ENCODE measurements around the gene IGSF11. TPM values are rescaled to one million over a fixed set of nuclear protein-coding genes. Genes with fewer than 3 reads are reported as not detected.

IGSF11 gene
- total RNA-seq, 1 donor from 2014 or later: not detected

DNA sequence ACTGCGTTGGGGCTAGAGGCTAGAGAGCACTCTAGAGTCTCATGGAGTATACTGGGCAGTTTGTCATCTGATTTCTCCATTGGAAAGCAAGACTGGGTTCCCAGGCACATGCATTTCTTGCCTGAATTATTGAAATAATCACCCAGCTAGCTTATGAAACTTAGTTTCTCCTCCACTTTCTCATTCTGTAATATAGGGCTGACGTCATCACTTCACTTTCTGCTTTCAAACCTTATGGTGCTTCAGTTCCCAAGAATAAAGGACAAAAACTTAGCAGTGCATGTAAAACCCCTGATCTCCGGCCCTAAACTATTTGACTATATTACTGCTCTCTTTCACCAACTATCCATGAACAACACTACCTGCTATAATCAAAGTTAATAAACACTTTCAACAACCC lies 147.9 kb downstream of the IGSF11 start:
- H3K36me3 Mint-ChIP-seq (ENCODE audit: unreplicated experiment): no peaks in the 10 kb centered on the region
- TF ChIP-seq, protein P1, sequence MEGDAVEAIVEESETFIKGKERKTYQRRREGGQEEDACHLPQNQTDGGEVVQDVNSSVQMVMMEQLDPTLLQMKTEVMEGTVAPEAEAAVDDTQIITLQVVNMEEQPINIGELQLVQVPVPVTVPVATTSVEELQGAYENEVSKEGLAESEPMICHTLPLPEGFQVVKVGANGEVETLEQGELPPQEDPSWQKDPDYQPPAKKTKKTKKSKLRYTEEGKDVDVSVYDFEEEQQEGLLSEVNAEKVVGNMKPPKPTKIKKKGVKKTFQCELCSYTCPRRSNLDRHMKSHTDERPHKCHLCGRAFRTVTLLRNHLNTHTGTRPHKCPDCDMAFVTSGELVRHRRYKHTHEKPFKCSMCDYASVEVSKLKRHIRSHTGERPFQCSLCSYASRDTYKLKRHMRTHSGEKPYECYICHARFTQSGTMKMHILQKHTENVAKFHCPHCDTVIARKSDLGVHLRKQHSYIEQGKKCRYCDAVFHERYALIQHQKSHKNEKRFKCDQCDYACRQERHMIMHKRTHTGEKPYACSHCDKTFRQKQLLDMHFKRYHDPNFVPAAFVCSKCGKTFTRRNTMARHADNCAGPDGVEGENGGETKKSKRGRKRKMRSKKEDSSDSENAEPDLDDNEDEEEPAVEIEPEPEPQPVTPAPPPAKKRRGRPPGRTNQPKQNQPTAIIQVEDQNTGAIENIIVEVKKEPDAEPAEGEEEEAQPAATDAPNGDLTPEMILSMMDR (IDR thresholded peaks at IDR 0.05): no peak
- no peaks in the 10 kb centered on the region for H3K9me3 Mint-ChIP-seq (ENCODE audit: unreplicated experiment)
- H3K4me3 Mint-ChIP-seq (ENCODE audit: unreplicated experiment): no peak overlapping the region
- H3K27ac Mint-ChIP-seq (ENCODE audit: unreplicated experiment): no peak overlapping the region
- DNase-seq (ENCODE audit: extremely low spot score, unreplicated experiment): no peak
- H3K27me3 Mint-ChIP-seq (ENCODE audit: unreplicated experiment): peaks cover 43% of the 10 kb centered on the region
- no peaks in the 10 kb centered on the region for H3K4me1 Mint-ChIP-seq (ENCODE audit: unreplicated experiment)

GRCh38 chr3:118884748-118885206 lies 149.9 kb downstream of the IGSF11 start:
- Mint-ChIP-seq H3K4me1 (ENCODE audit: unreplicated experiment) (no peaks in the 10 kb centered on the region), H3K36me3 (ENCODE audit: unreplicated experiment) (no peaks in the 10 kb centered on the region), H3K27ac (ENCODE audit: unreplicated experiment) (no peak overlapping the region), H3K4me3 (ENCODE audit: unreplicated experiment) (no peak overlapping the region), H3K27me3 (ENCODE audit: unreplicated experiment) (peaks cover 42% of the 10 kb centered on the region), H3K9me3 (ENCODE audit: unreplicated experiment) (no peaks in the 10 kb centered on the region)
- no peak for DNase-seq (ENCODE audit: extremely low spot score, unreplicated experiment)
- TF ChIP-seq, protein P1 (IDR thresholded peaks at IDR 0.05): peak; percentile 87

GRCh38 chr3:118882353-118882947 lies 152.2 kb downstream of the IGSF11 start:
- Mint-ChIP-seq H3K4me3 (ENCODE audit: unreplicated experiment) (no peak overlapping the region), H3K9me3 (ENCODE audit: unreplicated experiment) (no peaks in the 10 kb centered on the region), H3K27ac (ENCODE audit: unreplicated experiment) (no peak overlapping the region), H3K36me3 (ENCODE audit: unreplicated experiment) (no peaks in the 10 kb centered on the region), H3K27me3 (ENCODE audit: unreplicated experiment) (peaks cover 44% of the 10 kb centered on the region), H3K4me1 (ENCODE audit: unreplicated experiment) (no peaks in the 10 kb centered on the region)
- TF ChIP-seq, protein P1 (IDR thresholded peaks at IDR 0.05): peak; percentile 77
- no peak for DNase-seq (ENCODE audit: extremely low spot score, unreplicated experiment)

DNA sequence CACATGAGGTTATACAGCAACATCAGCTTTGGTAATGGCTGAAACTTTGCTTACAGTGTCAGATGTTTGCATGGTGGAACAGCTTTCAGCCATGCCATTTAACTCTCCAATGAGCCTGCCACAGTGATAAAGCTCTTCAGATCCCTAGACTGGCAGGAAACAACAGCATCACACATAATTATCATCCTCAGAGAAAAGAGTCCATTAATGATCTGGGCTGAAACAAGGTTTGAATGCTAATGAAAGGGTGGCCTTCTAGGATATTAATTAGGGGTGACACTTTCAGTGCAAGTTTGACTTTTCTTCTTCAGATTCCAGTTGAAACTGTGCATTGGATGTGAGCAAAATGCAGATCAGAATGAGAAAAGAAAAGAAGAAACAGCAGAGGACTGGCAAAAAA lies 166.6 kb downstream of the IGSF11 start:
- Mint-ChIP-seq H3K36me3 (ENCODE audit: unreplicated experiment) (no peaks in the 10 kb centered on the region), H3K27me3 (ENCODE audit: unreplicated experiment) (peaks cover 2% of the 10 kb centered on the region), H3K9me3 (ENCODE audit: unreplicated experiment) (no peaks in the 10 kb centered on the region), H3K4me3 (ENCODE audit: unreplicated experiment) (no peak overlapping the region), H3K27ac (ENCODE audit: unreplicated experiment) (no peak overlapping the region), H3K4me1 (ENCODE audit: unreplicated experiment) (no peaks in the 10 kb centered on the region)
- DNase-seq (ENCODE audit: extremely low spot score, unreplicated experiment): no peak
- TF ChIP-seq, protein P1 (IDR thresholded peaks at IDR 0.05): no peak

DNA sequence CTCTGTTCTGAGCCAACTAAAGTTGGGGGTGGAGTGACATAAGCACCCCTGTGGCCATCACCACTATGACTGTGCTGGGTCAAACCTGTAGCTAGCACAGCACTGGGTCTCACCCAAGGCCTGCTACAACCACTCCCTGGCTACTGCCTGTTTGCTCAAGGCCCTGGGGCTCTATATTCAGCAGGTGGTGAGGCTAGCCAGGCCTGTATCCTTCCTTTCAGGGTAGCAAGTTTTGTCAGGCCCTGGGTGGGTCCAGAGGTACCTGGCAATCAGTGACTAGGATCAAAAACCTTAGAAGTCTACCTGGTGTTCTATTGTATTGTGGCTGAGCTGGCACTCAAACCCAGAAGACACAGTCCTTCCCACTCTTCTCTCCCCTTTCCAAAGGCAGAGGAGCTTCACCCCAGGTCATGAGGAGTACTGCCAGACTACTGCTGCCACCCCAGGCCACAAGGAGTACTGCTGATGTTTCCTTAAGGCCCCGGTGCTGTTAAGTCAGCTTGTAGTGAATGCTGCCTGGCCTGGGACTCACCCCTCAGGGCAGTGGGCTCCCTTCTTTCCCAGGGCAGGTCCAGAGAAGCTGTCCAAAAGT lies 170.8 kb downstream of the IGSF11 start:
- Mint-ChIP-seq H3K27ac (ENCODE audit: unreplicated experiment) (no peak overlapping the region), H3K27me3 (ENCODE audit: unreplicated experiment) (peaks cover 2% of the 10 kb centered on the region), H3K4me1 (ENCODE audit: unreplicated experiment) (no peaks in the 10 kb centered on the region), H3K4me3 (ENCODE audit: unreplicated experiment) (no peak overlapping the region), H3K9me3 (ENCODE audit: unreplicated experiment) (peaks cover 3% of the 10 kb centered on the region), H3K36me3 (ENCODE audit: unreplicated experiment) (no peaks in the 10 kb centered on the region)
- TF ChIP-seq, protein P1 (IDR thresholded peaks at IDR 0.05): no peak
- peak; percentile 59 for DNase-seq (ENCODE audit: extremely low spot score, unreplicated experiment)

Measured in osteocyte (in vitro differentiated cells).